Type B pancreatic cell (in vitro differentiated cells): Measurements from ENCODE around the gene HSPB1. TPM values are rescaled to one million over a fixed set of nuclear protein-coding genes. Genes with fewer than 3 reads are reported as not detected.

Source experiments
- DNase-seq: peaks from one replicate; pipeline ENCODE4 v3.0.0; 2021; ENCODE audit warnings: mixed read lengths; ENCODE audit not compliant: unreplicated experiment; ENCODE audit errors: extremely low spot score
- H3K27ac Mint-ChIP-seq: 2 replicates; pipeline ENCODE4 v1.8.0; 2021; ENCODE audit warnings: mild to moderate bottlenecking, mixed read lengths
- H3K27me3 Mint-ChIP-seq: 2 replicates; pipeline ENCODE4 v1.8.0; 2021; ENCODE audit warnings: mixed read lengths
- H3K36me3 Mint-ChIP-seq: 2 replicates; pipeline ENCODE4 v1.8.0; 2021; ENCODE audit warnings: mixed read lengths
- H3K4me1 Mint-ChIP-seq: one replicate; pipeline ENCODE4 v1.8.0; 2021; ENCODE audit warnings: mixed read lengths; ENCODE audit not compliant: unreplicated experiment
- H3K4me3 Mint-ChIP-seq: 2 replicates; pipeline ENCODE4 v1.8.0; 2021; ENCODE audit warnings: mild to moderate bottlenecking, mixed read lengths
- H3K9me3 Mint-ChIP-seq: 2 replicates; pipeline ENCODE4 v1.8.0; 2021; ENCODE audit warnings: mixed read lengths
- total RNA-seq: library from RNA; stranded (reverse); gene quantifications from 2 replicates; pipeline ENCODE4 v1.2.1, GENCODE V29; 2021; ENCODE audit warnings: low replicate concordance
- TF ChIP-seq, protein P1 (sequence below): fragments of 200-600 bp; sonication (generic); conservative IDR thresholded peaks from 2 replicates; pipeline ENCODE4 v1.5.0; 2021; ENCODE audit warnings: antibody characterized with exemption, mild to moderate bottlenecking

HSPB1 gene
- total RNA-seq, 1 donor from 2014 or later = 228 TPM

DNA sequence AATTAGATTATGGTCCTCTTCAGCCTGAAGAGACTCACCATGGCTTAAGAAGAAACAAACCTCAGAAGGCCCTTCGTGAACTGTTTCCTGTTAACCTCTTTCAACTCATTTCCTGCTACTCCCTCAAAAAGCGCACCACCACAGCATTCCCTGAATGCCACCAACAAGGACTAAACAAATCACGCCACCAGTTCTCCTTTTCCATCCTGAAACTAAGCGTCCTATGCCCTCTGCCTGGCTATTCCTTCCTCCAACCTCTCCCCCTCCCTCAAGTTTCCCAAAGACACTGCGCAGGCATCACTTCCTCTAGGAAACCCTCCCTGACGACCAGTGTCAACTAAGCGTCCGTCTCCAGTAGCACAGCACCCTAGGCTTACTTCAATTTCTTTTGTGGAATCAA lies 44.3 kb downstream of the HSPB1 start:
- Mint-ChIP-seq H3K36me3 (peaks cover 69% of the 10 kb centered on the region), H3K27ac (peak overlapping the region; percentile 93), H3K9me3 (peaks cover 8% of the 10 kb centered on the region), H3K4me3 (peak overlapping the region; percentile 6), H3K27me3 (no peaks in the 10 kb centered on the region), H3K4me1 (peaks cover 32% of the 10 kb centered on the region)
- DNase-seq = no peak
- TF ChIP-seq, protein P1, sequence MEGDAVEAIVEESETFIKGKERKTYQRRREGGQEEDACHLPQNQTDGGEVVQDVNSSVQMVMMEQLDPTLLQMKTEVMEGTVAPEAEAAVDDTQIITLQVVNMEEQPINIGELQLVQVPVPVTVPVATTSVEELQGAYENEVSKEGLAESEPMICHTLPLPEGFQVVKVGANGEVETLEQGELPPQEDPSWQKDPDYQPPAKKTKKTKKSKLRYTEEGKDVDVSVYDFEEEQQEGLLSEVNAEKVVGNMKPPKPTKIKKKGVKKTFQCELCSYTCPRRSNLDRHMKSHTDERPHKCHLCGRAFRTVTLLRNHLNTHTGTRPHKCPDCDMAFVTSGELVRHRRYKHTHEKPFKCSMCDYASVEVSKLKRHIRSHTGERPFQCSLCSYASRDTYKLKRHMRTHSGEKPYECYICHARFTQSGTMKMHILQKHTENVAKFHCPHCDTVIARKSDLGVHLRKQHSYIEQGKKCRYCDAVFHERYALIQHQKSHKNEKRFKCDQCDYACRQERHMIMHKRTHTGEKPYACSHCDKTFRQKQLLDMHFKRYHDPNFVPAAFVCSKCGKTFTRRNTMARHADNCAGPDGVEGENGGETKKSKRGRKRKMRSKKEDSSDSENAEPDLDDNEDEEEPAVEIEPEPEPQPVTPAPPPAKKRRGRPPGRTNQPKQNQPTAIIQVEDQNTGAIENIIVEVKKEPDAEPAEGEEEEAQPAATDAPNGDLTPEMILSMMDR = no peak

GRCh38 chr7:76347710-76348109 lies 45.2 kb downstream of the HSPB1 start:
- no peak for DNase-seq
- Mint-ChIP-seq H3K4me3 (no peak overlapping the region), H3K9me3 (peaks cover 10% of the 10 kb centered on the region), H3K27ac (peak overlapping the region; percentile 39), H3K27me3 (no peaks in the 10 kb centered on the region), H3K36me3 (peaks cover 66% of the 10 kb centered on the region), H3K4me1 (peaks cover 29% of the 10 kb centered on the region)
- TF ChIP-seq, protein P1 = no peak

GRCh38 chr7:76349313-76349885 lies 46.9 kb downstream of the HSPB1 start:
- no peak overlapping the region for H3K4me3 Mint-ChIP-seq
- H3K36me3 Mint-ChIP-seq = peaks cover 57% of the 10 kb centered on the region
- TF ChIP-seq, protein P1 = no peak
- no peak overlapping the region for H3K27ac Mint-ChIP-seq
- H3K4me1 Mint-ChIP-seq = peaks cover 28% of the 10 kb centered on the region
- H3K27me3 Mint-ChIP-seq = no peaks in the 10 kb centered on the region
- H3K9me3 Mint-ChIP-seq = peaks cover 10% of the 10 kb centered on the region
- DNase-seq = no peak

DNA sequence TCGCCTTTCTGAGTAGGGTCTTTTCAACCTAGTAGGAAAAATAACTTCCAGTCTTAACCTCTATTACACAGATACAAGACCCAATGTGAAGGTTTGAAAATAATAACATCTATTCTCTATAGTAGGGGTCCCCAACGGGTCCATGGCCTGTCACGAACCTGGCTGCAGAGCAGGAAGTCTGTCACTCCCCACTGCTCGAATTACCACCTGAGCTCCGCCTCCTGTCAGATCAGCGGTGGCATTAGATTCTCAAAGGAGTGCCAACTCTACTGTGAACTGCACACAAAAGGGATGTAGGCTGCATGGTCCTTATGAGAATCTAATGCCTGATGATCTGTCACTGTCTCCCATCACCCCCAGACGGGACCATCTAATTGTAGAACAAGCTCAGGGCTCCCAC lies 48.9 kb downstream of the HSPB1 start:
- no peak for DNase-seq
- TF ChIP-seq, protein P1 = no peak
- peaks cover 28% of the 10 kb centered on the region for H3K4me1 Mint-ChIP-seq
- H3K9me3 Mint-ChIP-seq = peaks cover 15% of the 10 kb centered on the region
- no peaks in the 10 kb centered on the region for H3K27me3 Mint-ChIP-seq
- peaks cover 64% of the 10 kb centered on the region for H3K36me3 Mint-ChIP-seq
- H3K4me3 Mint-ChIP-seq = no peak overlapping the region
- H3K27ac Mint-ChIP-seq = peak overlapping the region; percentile 1

GRCh38 chr7:76352193-76352592 lies 49.7 kb downstream of the HSPB1 start:
- peak overlapping the region; percentile 31 for H3K4me3 Mint-ChIP-seq
- H3K27ac Mint-ChIP-seq = peak overlapping the region; percentile 1
- TF ChIP-seq, protein P1 = no peak
- DNase-seq = no peak
- peaks cover 55% of the 10 kb centered on the region for H3K36me3 Mint-ChIP-seq
- H3K9me3 Mint-ChIP-seq = peaks cover 15% of the 10 kb centered on the region
- H3K27me3 Mint-ChIP-seq = no peaks in the 10 kb centered on the region
- H3K4me1 Mint-ChIP-seq = peaks cover 26% of the 10 kb centered on the region
